Retina (tissue), 1 donor: Measurements from ENCODE around the gene HCFC2.
"Not testable (repeated sequence)": the region's sequence is repeated elsewhere in the genome, so short reads cannot be mapped to it uniquely, and the experiment has no call there.

Experiments
- DNase-seq: peaks from one replicate; pipeline ENCODE4 v3.0.0-alpha.2; 2016

The HCFC2 gene

DNA sequence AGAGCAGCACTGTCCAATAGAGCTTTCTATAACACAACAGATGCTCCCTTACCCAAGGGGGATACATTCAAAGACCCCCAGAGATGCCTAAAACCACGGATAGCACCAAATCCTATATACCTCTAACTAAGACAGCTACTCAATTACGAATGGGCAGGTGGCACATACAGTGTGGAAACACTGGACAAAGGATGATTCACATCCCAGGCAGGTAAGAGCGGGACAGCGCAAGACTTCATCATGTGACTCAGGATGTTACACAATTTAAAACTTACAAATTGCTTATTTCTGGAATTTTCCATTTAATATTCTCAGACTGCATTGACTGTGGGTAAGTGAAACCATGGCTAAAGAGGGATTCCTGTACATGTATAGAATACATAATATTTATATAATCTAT, 5.5 kb upstream of the HCFC2 start:
- no peak for DNase-seq

DNA sequence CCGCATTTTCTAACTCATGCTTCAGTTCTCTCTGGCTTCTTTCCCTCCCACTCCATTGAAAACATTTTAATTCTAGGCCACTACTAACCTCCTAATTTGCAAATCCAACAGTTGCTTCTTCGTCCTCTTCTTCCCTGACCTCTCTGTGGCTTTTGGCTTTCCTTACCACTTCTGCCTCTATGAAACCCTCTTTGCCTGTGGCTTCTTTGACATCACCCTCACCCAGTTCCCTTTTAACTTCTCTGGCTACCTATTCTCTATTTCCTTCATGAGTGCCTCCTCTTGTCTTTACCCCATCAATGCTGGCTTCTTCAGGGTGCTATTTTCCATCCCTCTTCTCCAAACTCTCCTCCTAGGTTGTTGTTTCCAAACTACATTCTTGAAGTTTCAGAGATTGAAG, 4.4 kb upstream of the HCFC2 start:
- no peak for DNase-seq

DNA sequence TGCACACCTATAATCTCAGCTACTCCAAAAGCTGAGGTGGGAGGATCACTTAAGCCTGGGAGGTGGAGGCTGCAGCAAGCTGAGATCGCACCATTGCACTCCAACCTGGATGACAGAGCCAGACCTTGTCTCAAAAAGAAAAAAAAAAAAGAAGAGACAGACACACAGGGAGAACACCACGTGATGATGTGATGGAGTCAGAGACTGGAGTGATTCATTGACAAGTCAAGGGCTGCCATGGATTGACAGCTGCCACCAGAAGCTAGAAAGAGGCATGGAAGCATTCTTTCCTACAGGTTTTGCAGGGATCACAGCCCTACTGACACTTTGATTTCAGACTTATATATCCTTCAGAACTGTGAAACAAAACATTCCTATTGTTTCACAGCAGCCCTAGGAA, 3.5 kb upstream of the HCFC2 start:
- no peak for DNase-seq

- DNase-seq = no peak
Measured at GRCh38 chr12:104063712-104064030, 660 bp upstream of the HCFC2 start.

DNA sequence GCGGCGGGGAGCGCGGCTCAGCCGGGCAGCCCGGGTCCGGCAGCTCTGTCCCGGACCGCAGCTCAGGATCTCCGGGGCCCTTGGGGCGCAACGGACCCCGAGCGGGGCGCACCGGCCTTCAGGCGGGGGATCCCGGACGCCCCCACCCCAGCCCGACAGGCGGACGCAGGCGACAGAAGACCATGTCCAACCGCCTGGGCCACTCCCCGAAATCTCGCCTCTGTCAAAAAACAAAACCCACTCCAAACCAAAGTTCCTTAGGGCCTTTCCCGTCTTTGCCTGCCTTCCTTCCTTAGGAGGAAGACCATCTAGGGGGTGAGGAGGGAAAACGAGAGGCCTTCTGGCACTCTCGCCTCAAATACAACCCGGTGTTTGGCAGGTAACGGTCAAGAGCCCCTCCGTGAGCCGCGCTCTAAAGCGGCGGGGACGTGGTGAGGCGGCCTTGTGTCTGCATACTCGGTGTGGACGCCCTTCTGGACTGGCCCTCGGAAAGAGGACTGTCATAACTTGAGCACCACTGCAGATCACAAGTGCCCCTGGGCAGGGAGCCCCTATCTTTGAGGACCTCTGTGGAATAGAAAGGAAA, 604 bp downstream of the HCFC2 start:
- DNase-seq = no peak

DNA sequence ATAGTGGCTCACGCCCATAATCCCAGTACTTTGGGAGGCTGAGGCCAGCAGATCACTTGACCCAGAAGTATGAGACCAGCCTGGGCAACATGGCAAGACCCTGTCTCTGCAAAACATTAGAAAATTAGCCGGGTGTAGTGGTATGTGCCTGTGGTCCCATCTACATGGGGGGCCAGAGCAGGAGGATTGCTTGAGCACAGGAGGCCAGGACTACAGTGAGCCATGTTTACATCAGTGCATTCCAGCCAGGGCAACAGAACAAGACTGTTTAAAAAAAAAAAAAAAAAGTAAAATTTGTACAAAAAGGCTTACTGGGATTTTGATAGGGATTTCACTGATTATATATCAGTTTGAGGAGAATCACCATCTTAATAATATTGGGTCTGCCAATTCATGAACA, 7.8 kb downstream of the HCFC2 start:
- no peak for DNase-seq

DNA sequence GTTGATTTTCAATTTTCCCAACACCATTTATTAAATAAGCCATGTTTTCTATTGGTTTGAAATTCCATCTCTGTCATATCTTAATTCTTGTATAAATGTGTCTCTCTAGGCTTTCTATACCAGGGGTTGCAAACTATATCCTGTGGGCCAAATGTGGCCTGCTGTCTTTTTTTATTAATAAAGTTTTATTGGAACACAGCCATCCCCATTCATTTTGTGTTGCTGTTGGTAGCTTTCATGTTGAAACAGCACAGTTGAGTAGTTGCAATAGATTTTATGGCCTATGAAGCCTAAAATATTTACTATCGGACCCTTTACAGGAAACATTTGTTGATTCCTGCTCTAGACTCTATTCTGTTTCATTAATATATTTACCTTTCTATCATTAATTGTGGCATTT, 9.4 kb downstream of the HCFC2 start:
- no peak for DNase-seq

DNA sequence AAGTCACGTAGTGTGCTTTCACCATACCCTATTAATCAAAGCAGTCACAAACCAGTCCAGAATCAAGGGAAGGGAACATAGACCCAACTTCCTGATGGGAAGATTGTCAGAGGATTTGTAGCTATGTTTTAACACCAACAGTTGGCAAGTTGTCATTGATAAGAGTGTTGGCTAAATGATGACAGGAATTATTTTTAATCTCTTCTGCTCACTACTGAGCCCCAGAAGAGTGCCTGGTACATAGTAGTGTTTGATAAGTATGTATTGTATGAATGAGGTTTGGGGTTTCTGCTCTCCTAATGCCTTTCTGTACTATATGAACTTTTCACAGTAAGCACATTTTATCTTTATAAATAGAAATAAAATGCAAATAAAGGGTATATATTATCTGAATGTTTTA, 14.7 kb downstream of the HCFC2 start:
- no peak for DNase-seq

- no peak for DNase-seq
Measured at GRCh38 chr12:104080764-104081163, 16.4 kb downstream of the HCFC2 start.

DNA sequence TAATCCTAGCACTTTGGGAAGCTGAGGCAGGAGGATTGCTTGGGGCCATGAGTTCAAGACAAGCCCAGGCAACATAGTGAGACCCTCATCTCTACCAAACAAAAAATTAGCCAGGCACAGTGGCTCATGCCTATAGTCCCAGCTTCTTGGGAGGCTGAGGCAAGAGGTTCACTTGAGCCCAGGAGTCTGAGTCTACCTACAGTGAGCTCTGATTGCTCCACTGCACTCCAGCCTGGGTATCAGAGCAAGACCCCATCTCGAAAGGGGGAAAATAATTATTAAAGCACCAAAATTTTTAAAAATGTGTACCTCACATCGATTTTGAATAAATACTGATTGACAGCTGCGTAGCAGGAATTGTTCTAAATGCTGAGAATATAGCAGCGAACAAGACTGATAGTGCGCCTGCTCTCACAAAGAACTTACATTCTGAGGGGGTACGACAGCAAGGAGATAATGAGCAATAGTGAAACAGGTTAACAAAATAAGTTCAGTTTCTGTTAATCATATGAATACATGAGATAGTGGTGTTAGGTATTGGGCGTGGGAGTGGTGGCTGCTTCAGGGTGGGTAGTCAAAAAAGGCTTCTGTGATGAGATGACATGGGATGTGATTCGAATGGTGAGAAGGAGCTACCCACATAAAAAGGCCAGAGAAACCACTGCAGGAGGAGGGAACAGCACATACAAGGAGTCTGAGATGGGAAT, 19.6 kb downstream of the HCFC2 start:
- no peak for DNase-seq

GRCh38 chr12:104090685-104091084, 26.4 kb downstream of the HCFC2 start:
- no peak for DNase-seq

- DNase-seq = no peak
Measured at GRCh38 chr12:104091136-104091535, 26.8 kb downstream of the HCFC2 start.

DNA sequence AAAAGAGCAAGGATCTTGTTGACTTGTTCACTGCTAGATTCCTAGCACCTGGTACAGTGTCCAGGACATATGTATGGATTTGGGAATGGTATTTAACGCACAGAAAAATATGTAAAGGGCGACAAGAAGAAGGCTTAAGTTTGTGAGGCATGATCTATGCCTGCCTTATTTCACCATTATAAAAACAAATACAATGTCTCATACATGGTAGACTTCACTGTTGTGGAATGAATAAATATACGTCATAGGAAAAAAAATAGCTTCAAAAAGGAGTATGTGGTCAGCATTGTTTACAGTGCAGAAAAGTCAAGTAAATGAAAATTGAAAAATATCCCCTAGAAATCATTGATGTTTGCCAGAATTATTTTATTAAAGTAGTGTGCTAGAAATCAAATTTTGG, 30.0 kb downstream of the HCFC2 start:
- DNase-seq = no peak

DNA sequence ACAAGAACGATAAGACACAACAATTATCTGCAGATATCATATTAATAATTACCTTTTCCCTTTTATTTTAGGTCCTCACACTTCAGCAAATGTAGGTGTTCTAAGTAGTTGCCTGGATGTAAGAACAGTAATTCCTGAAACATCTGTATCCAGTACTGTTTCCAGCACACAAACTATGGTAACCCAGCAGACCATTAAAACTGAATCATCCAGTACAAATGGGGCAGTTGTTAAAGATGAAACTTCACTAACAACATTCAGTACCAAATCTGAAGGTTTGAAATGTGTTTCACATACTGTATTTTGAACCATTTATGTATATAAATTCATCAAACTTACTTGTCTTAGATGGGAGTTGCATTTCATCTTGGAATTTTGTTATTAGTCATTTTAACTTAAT, 31.0 kb downstream of the HCFC2 start:
- DNase-seq = no peak

GRCh38 chr12:104097954-104098353, 33.6 kb downstream of the HCFC2 start:
- DNase-seq = no peak

DNA sequence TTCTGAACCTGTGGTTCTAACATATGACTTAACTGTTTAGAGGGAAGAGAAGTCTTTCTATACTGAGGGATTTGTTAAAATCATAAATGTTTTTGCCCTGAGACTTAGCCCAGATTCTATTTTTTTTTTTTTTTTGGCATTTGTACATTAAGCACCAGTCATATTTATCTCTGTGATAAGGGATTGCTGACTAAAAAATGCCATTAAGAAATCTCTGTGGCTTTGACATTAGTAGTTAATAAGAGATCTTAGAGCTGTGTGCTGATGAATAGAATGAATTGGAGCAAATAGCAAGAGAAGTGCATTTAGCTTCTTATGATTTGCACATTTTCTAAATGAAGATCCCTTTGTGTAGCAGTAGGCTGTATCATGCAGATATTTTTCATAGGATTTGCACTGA, 41.1 kb downstream of the HCFC2 start:
- no peak for DNase-seq

DNA sequence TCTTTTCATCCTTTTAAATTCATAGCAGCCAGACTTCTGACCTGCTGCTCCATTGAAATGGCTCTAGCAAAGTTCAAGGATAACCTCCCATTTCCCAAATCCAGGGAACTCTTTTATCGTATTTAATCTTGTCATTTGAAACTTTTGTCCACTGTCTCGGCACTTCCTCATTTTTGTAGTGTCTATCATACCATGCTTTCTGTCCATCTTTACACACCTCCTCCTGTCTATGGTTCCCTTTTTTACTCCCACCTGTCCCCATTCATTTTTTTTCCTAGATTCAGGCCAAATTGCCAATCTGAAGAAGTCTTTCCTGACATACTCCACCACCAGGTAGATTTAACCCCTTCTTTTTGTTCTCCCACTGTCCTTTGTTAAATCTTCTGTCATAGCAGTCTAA, 42.6 kb downstream of the HCFC2 start:
- no peak for DNase-seq

DNA sequence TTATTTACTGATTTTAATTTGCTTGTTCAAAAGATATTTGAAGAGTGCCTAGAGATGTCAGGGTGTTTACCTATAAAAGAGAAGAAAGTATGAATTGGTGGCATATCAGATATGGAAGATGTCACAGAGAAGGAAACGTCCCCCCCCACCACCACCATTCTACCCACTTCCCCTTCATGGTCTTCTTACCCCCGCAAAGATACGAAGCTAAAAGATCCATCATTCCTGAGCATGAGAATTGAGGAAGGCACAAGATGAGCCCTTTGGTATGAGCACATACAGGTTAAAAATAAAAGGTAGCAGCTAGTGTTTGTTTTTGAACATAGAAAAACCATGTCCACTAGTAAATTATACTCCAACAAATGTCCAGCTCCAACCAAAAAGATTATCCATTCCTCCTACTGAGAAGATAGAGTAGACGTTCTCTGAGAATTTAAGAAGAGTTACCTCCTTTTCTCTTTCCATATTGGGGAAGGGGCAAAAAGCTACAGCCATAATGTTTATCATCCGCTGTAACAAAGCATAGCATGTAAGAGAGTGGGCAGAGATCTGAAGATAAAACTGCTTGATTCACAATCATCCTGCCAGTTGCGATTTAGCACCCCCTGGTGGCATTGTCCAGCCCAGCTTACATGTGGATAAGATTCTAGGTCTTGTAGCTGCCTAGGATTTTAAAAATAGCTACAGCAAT, 44.6 kb downstream of the HCFC2 start:
- peak; percentile 60 for DNase-seq

- DNase-seq = no peak
Measured at GRCh38 chr12:104109446-104110271, 45.3 kb downstream of the HCFC2 start.

- DNase-seq = not testable (repeated sequence)
Measured at GRCh38 chr12:104114834-104115586, 50.7 kb downstream of the HCFC2 start.

DNA sequence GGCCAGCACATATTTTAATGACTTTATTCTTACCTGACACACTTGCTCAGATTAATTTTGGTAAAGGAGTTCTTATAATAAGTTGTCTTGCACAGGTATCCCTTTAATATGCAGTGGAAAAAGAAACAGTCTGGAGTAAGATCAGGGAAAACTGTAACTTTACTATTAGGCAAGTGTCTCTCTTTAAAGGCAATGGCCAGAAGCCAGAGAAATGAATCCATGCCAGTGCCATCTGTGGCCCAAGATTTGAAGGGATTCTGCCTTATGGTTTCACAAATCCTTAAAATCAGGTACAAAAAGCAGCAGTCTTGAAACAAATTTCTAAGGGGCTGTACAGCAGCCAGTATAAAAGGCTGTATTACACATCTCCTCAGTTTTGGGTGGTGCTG, 51.2 kb downstream of the HCFC2 start:
- no peak for DNase-seq

- no peak for DNase-seq
Measured at GRCh38 chr12:104121001-104121400, 56.7 kb downstream of the HCFC2 start.

DNA sequence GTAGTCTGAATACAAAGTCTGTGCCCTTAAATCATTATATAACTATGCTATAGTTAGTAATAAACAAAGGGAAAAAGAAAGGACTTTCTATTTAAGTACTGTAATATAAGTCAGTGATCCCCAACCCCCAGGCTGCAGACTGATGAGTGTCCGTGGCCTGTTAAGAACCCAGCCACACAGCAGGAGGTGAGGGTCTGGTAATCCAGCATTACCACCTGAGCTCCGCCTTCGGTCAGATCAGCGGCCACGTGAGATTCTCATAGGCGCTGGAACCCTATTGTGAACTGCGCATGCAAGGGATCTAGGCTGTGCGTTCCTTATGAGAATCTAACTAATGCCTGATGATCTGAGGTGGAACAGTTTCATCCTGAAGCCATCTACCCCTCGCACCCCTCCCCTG, 58.0 kb downstream of the HCFC2 start:
- DNase-seq = no peak
